GM10266 (cell line): Measurements from ENCODE around the gene PDE9A.

ENCODE experiments used
- DNase-seq: peaks from one replicate; pipeline ENCODE4 v3.0.0; 2012; ENCODE audit errors: extremely low spot score
- TF ChIP-seq, protein P1 (sequence below): IDR thresholded peaks from 2 replicates; pipeline ENCODE4 v1.5.1; 2012; ENCODE audit warnings: mild to moderate bottlenecking, low read depth; ENCODE audit not compliant: control insufficient read depth, insufficient read depth; ENCODE audit errors: missing control alignments

PDE9A gene

DNA sequence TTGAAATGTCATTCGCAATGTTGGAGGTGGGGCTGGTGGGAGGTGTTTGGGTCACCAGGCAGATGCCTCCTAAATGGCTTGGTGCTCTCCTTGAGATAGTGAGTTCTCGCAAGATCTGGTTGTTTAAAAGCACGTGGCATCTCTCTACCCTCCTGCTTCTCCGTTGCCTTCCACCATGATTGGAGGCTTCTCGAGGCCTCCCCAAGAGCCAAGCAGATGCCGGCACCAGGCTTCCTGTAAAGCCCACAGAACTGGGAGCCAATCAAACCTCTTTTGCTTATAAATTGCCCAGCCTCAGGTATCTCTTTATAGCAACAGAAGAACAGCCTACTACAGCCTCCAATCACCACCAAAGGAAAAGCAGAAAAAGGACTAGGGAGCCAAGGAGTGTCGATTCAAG is 80.5 kb downstream of the PDE9A start:
- TF ChIP-seq, protein P1, sequence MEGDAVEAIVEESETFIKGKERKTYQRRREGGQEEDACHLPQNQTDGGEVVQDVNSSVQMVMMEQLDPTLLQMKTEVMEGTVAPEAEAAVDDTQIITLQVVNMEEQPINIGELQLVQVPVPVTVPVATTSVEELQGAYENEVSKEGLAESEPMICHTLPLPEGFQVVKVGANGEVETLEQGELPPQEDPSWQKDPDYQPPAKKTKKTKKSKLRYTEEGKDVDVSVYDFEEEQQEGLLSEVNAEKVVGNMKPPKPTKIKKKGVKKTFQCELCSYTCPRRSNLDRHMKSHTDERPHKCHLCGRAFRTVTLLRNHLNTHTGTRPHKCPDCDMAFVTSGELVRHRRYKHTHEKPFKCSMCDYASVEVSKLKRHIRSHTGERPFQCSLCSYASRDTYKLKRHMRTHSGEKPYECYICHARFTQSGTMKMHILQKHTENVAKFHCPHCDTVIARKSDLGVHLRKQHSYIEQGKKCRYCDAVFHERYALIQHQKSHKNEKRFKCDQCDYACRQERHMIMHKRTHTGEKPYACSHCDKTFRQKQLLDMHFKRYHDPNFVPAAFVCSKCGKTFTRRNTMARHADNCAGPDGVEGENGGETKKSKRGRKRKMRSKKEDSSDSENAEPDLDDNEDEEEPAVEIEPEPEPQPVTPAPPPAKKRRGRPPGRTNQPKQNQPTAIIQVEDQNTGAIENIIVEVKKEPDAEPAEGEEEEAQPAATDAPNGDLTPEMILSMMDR, result no peak
- DNase-seq, result no peak

DNA sequence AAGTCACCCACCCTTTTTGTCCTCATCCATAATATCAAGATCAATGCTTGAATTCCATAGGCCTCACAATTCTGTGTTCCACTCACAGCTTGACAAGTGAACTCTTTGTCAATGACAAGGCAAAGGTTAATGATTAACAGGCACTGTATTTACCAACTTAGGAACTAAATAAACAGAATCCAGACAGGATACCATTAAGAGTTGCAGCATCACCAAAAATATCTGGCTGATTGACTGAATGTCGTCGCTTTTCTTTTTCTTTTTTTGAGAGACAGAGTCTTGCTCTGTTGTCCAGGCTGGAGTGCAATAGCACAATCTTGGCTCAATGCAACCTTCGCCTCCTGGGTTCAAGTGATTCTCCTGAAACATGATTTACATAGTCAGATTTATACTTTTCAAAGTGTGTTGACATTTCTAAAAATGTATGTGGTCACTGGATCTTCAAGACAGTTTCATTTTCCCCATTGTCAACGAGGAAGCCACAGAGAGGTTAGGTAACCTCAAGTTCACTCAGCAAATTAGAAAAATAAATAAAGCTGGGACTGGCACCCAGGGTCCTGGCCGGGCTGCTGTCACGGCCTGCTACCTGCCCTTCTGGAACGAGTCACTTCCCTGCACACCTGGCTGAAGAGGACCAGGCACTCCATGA is 81.0 kb downstream of the PDE9A start:
- TF ChIP-seq, protein P1, result no peak
- no peak for DNase-seq

DNA sequence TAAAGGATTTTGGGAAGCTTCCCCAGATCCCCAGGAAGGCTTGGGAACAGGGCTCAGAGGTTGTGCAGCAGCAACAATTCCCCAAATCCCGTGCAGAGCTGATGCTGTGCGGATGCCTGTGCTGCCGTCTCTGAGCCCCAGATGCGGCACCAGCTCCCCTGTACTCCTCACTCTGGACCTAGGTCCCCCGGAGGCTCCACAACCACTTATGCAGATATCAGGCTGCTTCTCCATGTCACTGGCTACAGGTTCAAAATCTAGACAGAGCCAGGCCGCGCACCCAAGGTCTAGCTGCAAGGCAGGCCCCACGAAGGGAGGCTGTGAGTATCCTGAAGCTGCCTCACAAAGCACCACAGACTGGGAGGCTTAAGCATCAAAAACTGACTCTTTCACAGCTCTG is 81.6 kb downstream of the PDE9A start:
- TF ChIP-seq, protein P1, result no peak
- no peak for DNase-seq

DNA sequence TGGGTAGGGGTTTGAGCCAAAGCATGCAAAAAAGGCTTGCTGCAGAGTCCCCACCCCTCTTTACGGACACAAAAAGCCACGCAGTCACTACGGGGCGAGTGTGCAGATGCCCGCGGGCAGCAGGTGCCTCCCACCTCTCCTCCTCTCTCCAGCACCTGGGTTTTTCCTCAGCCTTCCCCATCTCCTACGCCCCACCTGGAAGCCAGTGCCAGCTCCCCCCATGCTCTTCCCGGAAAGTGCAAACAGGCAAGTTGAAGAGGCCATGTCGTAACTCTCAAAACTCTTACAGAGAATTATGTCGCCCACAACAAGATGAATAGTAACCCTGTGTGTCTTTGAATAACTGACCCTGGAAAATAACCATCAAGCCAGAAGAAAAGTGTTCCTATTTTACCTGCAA is 82.5 kb downstream of the PDE9A start:
- no peak for DNase-seq
- TF ChIP-seq, protein P1, result no peak

DNA sequence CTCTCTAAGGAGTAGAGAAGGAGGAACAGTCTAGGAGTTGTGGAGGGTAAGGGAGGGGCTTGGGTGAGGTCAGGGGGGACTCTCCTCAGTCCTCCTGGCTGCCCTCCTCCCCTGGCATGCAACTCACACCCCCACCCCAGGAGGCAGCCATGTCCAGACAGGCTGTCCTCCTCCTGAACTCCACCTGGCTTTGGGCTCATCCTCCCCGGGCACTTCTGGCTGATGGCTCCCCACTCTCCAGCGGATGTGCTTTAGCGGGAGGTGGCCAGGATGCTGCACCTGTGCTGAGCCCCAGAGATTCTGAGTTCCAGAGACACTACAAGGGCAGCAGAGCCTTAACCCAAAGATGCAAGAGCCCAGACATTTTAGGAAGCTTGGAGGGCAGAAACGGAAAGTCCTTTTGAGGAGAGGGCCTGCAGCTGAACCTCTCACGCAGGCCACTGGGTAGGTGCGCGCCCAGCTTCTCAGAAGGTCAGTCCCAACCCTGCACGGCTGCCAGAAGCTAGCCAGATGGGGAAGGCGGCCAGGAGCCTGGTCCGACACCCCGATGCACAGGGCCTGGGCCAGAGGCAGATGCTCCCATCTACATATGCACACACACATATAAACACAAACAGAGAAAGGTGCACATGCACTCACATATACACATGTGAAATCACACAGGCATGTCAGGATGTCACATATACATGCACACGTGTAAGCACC is 83.4 kb downstream of the PDE9A start:
- TF ChIP-seq, protein P1, result no peak
- DNase-seq, result no peak

DNA sequence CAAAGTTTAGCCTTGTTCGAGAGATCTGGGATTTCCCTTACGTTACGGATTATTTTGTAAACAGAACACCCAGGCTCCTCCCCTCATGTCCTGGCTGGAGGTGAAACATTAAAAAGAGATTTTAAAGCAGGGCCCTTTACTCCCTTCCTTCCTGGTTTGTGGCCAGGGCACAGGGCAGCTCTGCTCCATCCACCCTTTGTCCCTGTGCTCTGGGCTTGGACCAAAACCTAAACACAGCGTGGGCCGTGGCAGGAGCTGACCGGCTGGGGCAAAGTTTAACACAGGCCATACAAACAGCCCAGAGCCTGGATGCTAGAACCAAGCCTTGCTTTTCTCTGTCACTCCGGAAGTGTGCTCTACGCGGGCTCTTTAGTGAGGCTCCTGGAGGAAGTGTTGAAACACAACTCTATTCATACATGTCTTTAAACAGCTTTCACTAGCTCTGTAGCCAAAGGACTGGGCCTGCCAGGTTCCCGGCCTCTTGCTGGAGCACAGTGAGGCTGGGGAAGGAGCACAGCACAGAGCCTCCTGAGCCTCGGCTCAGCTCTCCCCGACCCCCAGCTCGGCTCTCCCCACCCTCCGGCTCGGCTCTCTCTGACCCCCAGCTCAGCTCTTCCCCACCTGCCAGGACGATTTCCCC is 84.7 kb downstream of the PDE9A start:
- TF ChIP-seq, protein P1, result no peak
- DNase-seq, result no peak
